ENCODE results near the gene MMP20.

- TF ChIP-seq CTCF (IDR thresholded peaks at IDR 0.05) (no peak), POLR2A (IDR thresholded peaks at IDR 0.05) (no peak), POLR2AphosphoS5 (IDR thresholded peaks at IDR 0.05) (no peak)
Observed at GRCh38 chr11:102575012-102575411, 50.1 kb downstream of the MMP20 start.
